ENCODE data around the gene STAC3.

The STAC3 gene

GRCh38 chr12:57242691-57243454, 8.1 kb downstream of the STAC3 start:
- TF ChIP-seq CTCF (IDR thresholded peaks at IDR 0.05; ENCODE audit: control insufficient read depth, extremely low read depth, insufficient read depth), result peak; percentile 69
- DNase-seq (ENCODE audit: low read depth), result peak; percentile 72
- peak overlapping the region; percentile 52 for H3K4me3 ChIP-seq (ENCODE audit: low read depth, low read length)

- peak overlapping the region; percentile 52 for H3K4me3 ChIP-seq (ENCODE audit: low read depth, low read length)
- no peak for DNase-seq (ENCODE audit: low read depth)
- TF ChIP-seq CTCF (IDR thresholded peaks at IDR 0.05; ENCODE audit: control insufficient read depth, extremely low read depth, insufficient read depth), result peak; percentile 5; the same call in 1 of the 2 replicates
Measured at GRCh38 chr12:57242329-57242690, 8.7 kb downstream of the STAC3 start.

DNA sequence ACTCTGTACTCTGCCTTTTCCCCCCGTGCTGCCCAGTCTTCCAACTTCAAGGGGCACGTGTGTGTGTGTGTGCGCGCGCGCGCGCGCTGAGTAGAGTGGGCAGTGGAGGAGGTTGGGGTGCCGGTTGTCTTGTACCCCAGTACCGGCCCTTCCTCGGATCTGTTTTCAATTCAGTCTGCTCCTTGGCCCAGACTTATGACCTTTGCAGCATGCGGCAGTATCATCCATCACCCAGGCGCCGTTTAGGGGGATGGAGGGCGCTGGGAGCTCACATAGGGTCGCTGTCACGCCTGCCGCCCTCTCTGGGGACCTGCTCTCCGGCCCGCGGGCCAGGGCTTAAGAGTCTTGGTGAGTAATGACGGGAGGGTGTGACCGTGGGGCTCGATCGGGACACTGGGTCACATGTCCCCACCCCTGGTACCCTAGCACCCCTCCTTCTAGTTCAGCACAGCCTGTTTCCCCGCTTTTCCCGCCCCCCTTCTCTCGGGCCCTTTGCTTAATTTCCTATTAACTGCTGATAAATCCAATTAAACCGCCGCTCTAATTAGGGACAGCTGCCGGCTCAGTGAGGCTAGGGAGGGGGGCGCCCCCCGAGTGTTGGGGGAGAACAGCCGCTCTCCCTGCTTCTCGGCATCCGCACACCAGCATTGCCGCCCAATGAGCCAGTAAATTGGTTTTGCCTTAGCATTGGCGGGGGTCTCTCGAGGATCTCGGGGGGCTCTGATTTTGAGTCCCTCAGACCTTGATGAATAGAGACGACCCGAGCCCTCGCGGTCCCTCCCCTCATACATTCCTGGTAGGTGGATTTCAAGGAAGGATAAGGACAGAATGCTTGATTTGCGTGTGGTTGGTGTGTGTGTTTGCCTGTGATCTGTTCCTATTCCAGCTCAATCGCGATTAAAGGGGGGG, 9.3 kb downstream of the STAC3 start:
- no peak for TF ChIP-seq CTCF (IDR thresholded peaks at IDR 0.05; ENCODE audit: control insufficient read depth, extremely low read depth, insufficient read depth)
- no peak for DNase-seq (ENCODE audit: low read depth)
- H3K4me3 ChIP-seq (ENCODE audit: low read depth, low read length), result peak overlapping the region; percentile 64

GRCh38 chr12:57240926-57241401, 10.0 kb downstream of the STAC3 start:
- H3K4me3 ChIP-seq (ENCODE audit: low read depth, low read length), result peak overlapping the region; percentile 64
- TF ChIP-seq CTCF (IDR thresholded peaks at IDR 0.05; ENCODE audit: control insufficient read depth, extremely low read depth, insufficient read depth), result no peak
- DNase-seq (ENCODE audit: low read depth), result no peak

DNA sequence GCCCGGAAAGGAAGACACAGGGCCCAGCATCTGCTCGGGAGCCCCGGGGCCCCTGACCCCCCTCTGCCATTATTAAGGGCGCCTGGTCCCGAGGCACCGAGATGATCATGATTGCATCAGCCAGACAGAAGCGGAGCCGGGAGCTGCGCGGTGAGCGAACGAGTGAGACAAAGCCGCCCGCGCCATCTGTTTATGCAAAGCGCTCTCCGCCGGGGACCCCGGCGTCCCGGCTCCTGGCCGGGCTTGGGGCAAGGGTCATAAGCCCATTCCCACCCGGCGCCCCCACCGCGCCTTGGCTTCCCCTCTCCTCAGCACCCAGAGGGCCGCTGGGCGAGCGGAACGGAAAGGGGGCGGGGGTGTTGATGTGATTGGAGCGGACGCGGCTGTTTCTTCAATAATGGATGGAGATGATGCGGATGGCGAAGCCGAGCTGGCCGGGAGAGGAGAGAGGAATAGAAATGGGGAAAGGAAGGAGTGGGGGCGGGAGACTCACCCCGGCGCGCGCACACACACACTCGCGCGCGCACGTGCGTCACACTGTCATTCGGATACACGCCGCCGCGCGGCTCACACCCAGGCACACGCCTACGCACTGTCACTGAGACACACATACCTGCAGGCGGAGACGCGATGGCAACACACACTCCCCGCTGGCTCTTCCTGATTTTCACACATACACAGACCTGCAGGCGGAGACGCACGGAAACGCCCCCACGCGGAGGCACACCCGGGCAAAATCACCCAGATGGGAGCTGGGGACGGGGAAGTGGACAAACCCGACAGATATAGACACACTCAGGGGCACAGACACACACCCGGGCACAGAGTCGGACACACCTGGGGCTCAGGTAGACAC, 10.7 kb downstream of the STAC3 start:
- peak; percentile 17; the same call in 1 of the 2 replicates for TF ChIP-seq CTCF (IDR thresholded peaks at IDR 0.05; ENCODE audit: control insufficient read depth, extremely low read depth, insufficient read depth)
- H3K4me3 ChIP-seq (ENCODE audit: low read depth, low read length), result peak overlapping the region; percentile 64
- no peak for DNase-seq (ENCODE audit: low read depth)

- DNase-seq (ENCODE audit: low read depth), result no peak
- no peak for TF ChIP-seq CTCF (IDR thresholded peaks at IDR 0.05; ENCODE audit: control insufficient read depth, extremely low read depth, insufficient read depth)
- peak overlapping the region; percentile 64 for H3K4me3 ChIP-seq (ENCODE audit: low read depth, low read length)
Measured at GRCh38 chr12:57239587-57240065, 11.4 kb downstream of the STAC3 start.
